IPS-18a (cell line): Measurements from ENCODE around the gene ACOX2.
"Not testable (repeated sequence)": the region's sequence is repeated elsewhere in the genome, so short reads cannot be mapped to it uniquely, and the experiment has no call there.

Experiments
- H3K27ac ChIP-seq: one replicate; pipeline ENCODE4 v1.5.1; 2013; ENCODE audit warnings: low read length
- H3K27me3 ChIP-seq: one replicate; pipeline ENCODE4 v1.6.1; 2013; ENCODE audit warnings: mild to moderate bottlenecking, low read length; ENCODE audit not compliant: control insufficient read depth, insufficient read depth
- H3K36me3 ChIP-seq: one replicate; pipeline ENCODE4 v1.6.1; 2013; ENCODE audit warnings: low read depth, low read length; ENCODE audit not compliant: control insufficient read depth
- H3K4me1 ChIP-seq: one replicate; pipeline ENCODE4 v1.6.1; 2013; ENCODE audit warnings: low read depth, low read length; ENCODE audit not compliant: control insufficient read depth
- H3K4me3 ChIP-seq: one replicate; pipeline ENCODE4 v1.5.1; 2013; ENCODE audit warnings: low read length
- H3K9ac ChIP-seq: one replicate; pipeline ENCODE4 v1.6.1; 2013; ENCODE audit warnings: mild to moderate bottlenecking, low read length, moderate library complexity
- H3K9me3 ChIP-seq: one replicate; pipeline ENCODE4 v1.6.1; 2013; ENCODE audit warnings: low read depth, low read length; ENCODE audit not compliant: control insufficient read depth

The ACOX2 gene

DNA sequence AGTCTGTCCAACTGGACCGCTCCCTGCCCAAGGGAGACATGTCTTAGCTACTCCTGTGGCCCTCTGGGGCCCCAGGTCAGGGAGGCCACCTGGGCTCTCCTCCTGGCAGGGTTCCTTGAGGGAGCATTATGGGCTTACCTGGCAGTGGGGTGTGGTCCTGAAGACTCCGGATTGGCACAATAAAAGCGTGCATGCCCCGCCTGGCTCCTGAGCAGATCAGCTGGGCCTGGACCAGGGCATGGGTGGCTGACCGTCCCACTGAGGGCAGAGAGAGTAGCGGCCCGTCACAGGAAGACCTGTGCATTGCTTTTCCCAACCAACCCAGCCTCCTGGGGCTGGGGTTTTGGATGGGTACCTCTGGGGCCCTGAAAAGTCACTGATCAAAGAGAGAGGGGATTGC, 5.4 kb downstream of the ACOX2 start:
- Histone ChIP-seq H3K9ac (no peak overlapping the region), H3K36me3 (no peaks in the 10 kb centered on the region), H3K4me3 (no peak overlapping the region), H3K4me1 (peaks cover 5% of the 10 kb centered on the region), H3K27me3 (no peaks in the 10 kb centered on the region), H3K27ac (no peak overlapping the region), H3K9me3 (no peaks in the 10 kb centered on the region)

- H3K4me3 ChIP-seq: no peak overlapping the region
- H3K9ac ChIP-seq: no peak overlapping the region
- H3K27me3 ChIP-seq: no peaks in the 10 kb centered on the region
- H3K27ac ChIP-seq: no peak overlapping the region
- H3K4me1 ChIP-seq: peaks cover 5% of the 10 kb centered on the region
- no peaks in the 10 kb centered on the region for H3K9me3 ChIP-seq
- H3K36me3 ChIP-seq: no peaks in the 10 kb centered on the region
Observed at GRCh38 chr3:58530354-58530865, 6.6 kb downstream of the ACOX2 start.

GRCh38 chr3:58529516-58530353, 7.3 kb downstream of the ACOX2 start:
- H3K4me3 ChIP-seq: no peak overlapping the region
- H3K4me1 ChIP-seq: peaks cover 5% of the 10 kb centered on the region
- H3K9ac ChIP-seq: no peak overlapping the region
- H3K27me3 ChIP-seq: no peaks in the 10 kb centered on the region
- H3K9me3 ChIP-seq: no peaks in the 10 kb centered on the region
- H3K36me3 ChIP-seq: no peaks in the 10 kb centered on the region
- no peak overlapping the region for H3K27ac ChIP-seq

DNA sequence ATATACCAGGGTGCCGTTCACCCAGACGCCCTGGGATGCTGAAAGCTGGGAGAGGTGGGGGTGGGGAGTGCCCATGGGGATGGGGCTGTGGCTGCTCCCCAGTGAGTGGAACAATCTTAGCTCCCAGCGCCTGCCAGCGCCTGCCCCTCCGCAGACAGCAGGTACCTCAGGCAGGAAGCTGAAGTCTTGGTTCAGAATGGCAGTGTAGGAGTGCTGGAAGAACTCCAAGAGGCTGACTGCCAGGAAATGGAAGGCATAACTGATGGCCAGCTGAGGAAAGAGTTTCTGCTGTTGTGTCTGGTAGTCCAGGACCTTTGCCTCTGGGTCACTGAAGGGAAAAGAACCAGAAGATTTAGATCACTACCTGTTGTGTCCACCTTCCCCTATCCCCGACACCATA, 8.4 kb downstream of the ACOX2 start:
- Histone ChIP-seq H3K36me3 (no peaks in the 10 kb centered on the region), H3K27me3 (no peaks in the 10 kb centered on the region), H3K27ac (no peak overlapping the region), H3K4me3 (no peak overlapping the region), H3K9me3 (no peaks in the 10 kb centered on the region), H3K4me1 (peaks cover 5% of the 10 kb centered on the region), H3K9ac (no peak overlapping the region)

DNA sequence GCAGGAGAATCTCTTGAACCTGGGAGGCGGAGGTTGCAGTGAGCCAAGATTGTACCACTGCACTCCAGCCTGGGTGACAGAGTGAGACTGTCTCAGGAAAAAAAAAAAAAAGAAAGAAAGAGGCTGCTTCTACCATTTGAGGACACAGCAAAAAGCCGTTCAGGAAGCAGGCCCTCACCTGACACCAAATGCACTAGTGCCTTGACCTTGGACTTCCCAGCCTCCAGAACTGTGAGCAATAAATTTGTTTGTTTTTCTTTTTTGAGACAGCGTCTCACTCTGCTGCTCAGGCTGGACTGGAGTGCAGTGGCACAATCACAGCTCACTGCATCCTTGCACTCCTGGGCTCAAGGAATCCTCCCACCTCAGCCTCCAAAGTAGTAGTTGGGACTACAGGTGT, 9.6 kb downstream of the ACOX2 start:
- not testable (repeated sequence) for H3K9me3 ChIP-seq, H3K36me3 ChIP-seq, H3K9ac ChIP-seq

GRCh38 chr3:58526515-58526957, 10.5 kb downstream of the ACOX2 start:
- no peak overlapping the region for H3K27ac ChIP-seq
- no peak overlapping the region for H3K4me3 ChIP-seq
- peaks cover 11% of the 10 kb centered on the region for H3K4me1 ChIP-seq
- no peaks in the 10 kb centered on the region for H3K9me3 ChIP-seq
- H3K9ac ChIP-seq: no peak overlapping the region
- H3K27me3 ChIP-seq: no peaks in the 10 kb centered on the region
- H3K36me3 ChIP-seq: no peaks in the 10 kb centered on the region

More for the DNA sequence above, 9.6 kb downstream of the ACOX2 start:
- not testable (repeated sequence) for H3K27me3 ChIP-seq, H3K4me3 ChIP-seq, H3K27ac ChIP-seq, H3K4me1 ChIP-seq

- Histone ChIP-seq H3K4me3 (no peak overlapping the region), H3K27me3 (no peaks in the 10 kb centered on the region), H3K27ac (no peak overlapping the region), H3K4me1 (peaks cover 11% of the 10 kb centered on the region), H3K36me3 (no peaks in the 10 kb centered on the region), H3K9me3 (no peaks in the 10 kb centered on the region), H3K9ac (no peak overlapping the region)
Observed at GRCh38 chr3:58524326-58524888, 12.6 kb downstream of the ACOX2 start.

- Histone ChIP-seq H3K27me3 (no peaks in the 10 kb centered on the region), H3K9ac (no peak overlapping the region), H3K36me3 (no peaks in the 10 kb centered on the region), H3K4me1 (peaks cover 16% of the 10 kb centered on the region), H3K27ac (no peak overlapping the region), H3K9me3 (no peaks in the 10 kb centered on the region), H3K4me3 (no peak overlapping the region)
Observed at GRCh38 chr3:58522759-58523425, 14.1 kb downstream of the ACOX2 start.

DNA sequence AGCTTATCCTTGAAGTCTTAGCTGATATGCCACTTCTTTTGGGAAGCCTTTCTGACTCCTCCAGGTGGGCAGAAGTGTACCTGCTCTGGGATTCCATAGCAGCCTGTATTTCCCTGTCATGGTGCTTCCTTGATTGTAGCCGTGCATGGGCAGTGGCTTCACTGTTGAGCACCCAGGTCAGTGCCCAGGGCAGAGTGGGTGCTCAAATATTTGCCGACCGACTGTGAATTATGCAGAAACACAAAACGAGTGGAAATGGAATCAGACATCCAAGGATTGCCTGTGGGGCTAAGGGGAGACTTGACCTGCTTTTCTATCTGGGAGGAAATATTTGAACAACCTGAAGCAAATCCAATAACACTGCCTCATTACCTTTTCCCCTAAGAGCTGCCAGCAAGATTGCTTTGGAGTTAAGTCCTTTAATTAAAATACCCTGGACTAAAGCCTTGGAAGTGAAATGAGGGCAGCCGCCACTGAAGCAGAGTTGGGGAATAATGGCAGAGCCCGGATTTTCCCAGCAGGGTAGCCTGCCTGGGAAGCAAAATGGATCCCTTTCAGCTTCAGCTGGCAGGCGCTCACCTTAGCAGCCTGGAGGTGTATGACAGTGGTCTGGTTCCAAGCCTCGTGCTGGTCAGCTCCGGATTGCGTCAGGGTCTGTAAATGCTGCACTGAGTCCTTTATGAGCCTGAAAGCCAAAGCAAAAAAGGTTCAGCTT, 14.9 kb downstream of the ACOX2 start:
- H3K9me3 ChIP-seq: no peaks in the 10 kb centered on the region
- H3K9ac ChIP-seq: no peak overlapping the region
- no peak overlapping the region for H3K27ac ChIP-seq
- no peaks in the 10 kb centered on the region for H3K36me3 ChIP-seq
- H3K4me3 ChIP-seq: no peak overlapping the region
- peaks cover 16% of the 10 kb centered on the region for H3K4me1 ChIP-seq
- H3K27me3 ChIP-seq: no peaks in the 10 kb centered on the region

DNA sequence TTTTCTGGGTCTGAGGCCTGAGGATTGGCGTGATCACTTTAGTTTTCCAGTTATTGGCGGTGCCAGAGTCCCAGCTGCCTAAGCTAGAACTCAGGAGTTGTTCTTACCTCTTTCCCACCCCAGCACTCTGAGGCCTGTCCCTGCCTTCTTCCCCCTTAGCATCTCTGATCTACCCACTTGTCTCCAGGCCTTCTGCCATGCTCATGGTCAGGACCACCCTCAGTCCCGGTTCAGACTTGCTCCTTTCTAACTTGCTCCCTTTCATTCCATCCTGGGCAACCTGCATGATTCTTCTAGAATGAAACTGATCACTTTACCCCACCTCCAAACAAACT, 15.7 kb downstream of the ACOX2 start:
- Histone ChIP-seq H3K9ac (no peak overlapping the region), H3K27ac (no peak overlapping the region), H3K27me3 (no peaks in the 10 kb centered on the region), H3K36me3 (no peaks in the 10 kb centered on the region), H3K9me3 (no peaks in the 10 kb centered on the region), H3K4me3 (no peak overlapping the region), H3K4me1 (peaks cover 16% of the 10 kb centered on the region)
